Measurements from ENCODE around the gene FOXD2. TPM values are rescaled to one million over a fixed set of nuclear protein-coding genes. Genes with fewer than 3 reads are reported as not detected.

The FOXD2 gene
- polyA plus RNA-seq, 1 of the 3 experiments (the other 2 are of a cell fraction), result not detected

- Histone ChIP-seq H3K4me3 (ENCODE audit: low read depth in 2 of 2, low read length in 1 of 2) (no peak overlapping the region), H3K36me3 (replicated peaks in 1 of 2; ENCODE audit: control insufficient read depth in 1 of 2, insufficient read depth in 2 of 2, low read length in 1 of 2) (no peaks in the 10 kb centered on the region), H3K27me3 (ENCODE audit: insufficient read depth) (peaks cover 67% of the 10 kb centered on the region), H3K27ac (ENCODE audit: low read depth in 2 of 2, low read length in 1 of 2) (no peak overlapping the region), H3K4me2 (no peak overlapping the region), H3K9me2 (no peaks in the 10 kb centered on the region), H3F3A (replicated peaks; ENCODE audit: insufficient read depth) (no peaks in the 10 kb centered on the region), H3K9ac (no peak overlapping the region), H3K79me2 (ENCODE audit: insufficient read depth) (no peaks in the 10 kb centered on the region), H4K20me1 (ENCODE audit: insufficient read depth) (no peaks in the 10 kb centered on the region), H3K4me1 (ENCODE audit: control insufficient read depth in 1 of 2, insufficient read depth in 2 of 2, low read depth in 1 of 2, low read length in 1 of 2) (no peaks in the 10 kb centered on the region), H3K9me3 (no peaks in the 10 kb centered on the region), H2AFZ (ENCODE audit: low read depth) (no peak overlapping the region)
- TF ChIP-seq EP300 (IDR thresholded peaks at IDR 0.05; ENCODE audit: borderline replicate concordance in 1 of 2, low read depth in 1 of 2, low read length in 1 of 2) (no peak), MAX (IDR thresholded peaks at IDR 0.05; ENCODE audit: low read depth) (no peak), USF2 (IDR thresholded peaks at IDR 0.05; ENCODE audit: borderline replicate concordance, low read depth, low read length) (no peak), RCOR1 (IDR thresholded peaks at IDR 0.05; ENCODE audit: low read length) (no peak), GABPA (IDR thresholded peaks at IDR 0.05; ENCODE audit: low read depth) (no peak), RAD21 (IDR thresholded peaks at IDR 0.05; ENCODE audit: low read length) (no peak), REST (IDR thresholded peaks at IDR 0.05; ENCODE audit: low read depth, low read length) (no peak), NRF1 (IDR thresholded peaks at IDR 0.05; ENCODE audit: low read depth, low read length) (no peak), IRF3 (IDR thresholded peaks at IDR 0.05; ENCODE audit: low read depth, low read length) (no peak), FOSL2 (IDR thresholded peaks at IDR 0.05; ENCODE audit: borderline replicate concordance, low read depth) (no peak), CHD2 (IDR thresholded peaks at IDR 0.05; ENCODE audit: low read length, partially characterized antibody) (no peak), CTCF (IDR thresholded peaks at IDR 0.05) (no peak), JUND (IDR thresholded peaks at IDR 0.05) (no peak), PBX3 (IDR thresholded peaks at IDR 0.05) (no peak), TEAD4 (IDR thresholded peaks at IDR 0.05; ENCODE audit: borderline replicate concordance, insufficient read depth) (no peak), SIN3A (IDR thresholded peaks at IDR 0.05; ENCODE audit: borderline replicate concordance, low read depth, low read length) (no peak)
- no peak for DNase-seq
- ChIA-PET CTCF (interaction anchor here (0.6 to 7.9 kb wide), 18 partner anchors 9 to 610 kb away, joined by 3 to 94 read pairs (median 5); partner anchors contain the start of gene FOXD2), POLR2A (no interaction called here)
- WGBS (ENCODE audit: low lambda C conversion rate), result 37% methylated on average over 3 of the region's 4 CpGs
Observed at GRCh38 chr1:47450606-47451005, 12.8 kb downstream of the FOXD2 start.
